NCI-H1105 treated with DMSO at 0.1 percent for 48 hours (cell line): ENCODE measurements around the gene TRHDE.
"Not testable (repeated sequence)": the region's sequence is repeated elsewhere in the genome, so short reads cannot be mapped to it uniquely, and the experiment has no call there.

Experiments
- DNase-seq: peaks from one replicate; lab custom pipeline; 2025; lab: John Stamatoyannopoulos, UW

TRHDE gene

DNA sequence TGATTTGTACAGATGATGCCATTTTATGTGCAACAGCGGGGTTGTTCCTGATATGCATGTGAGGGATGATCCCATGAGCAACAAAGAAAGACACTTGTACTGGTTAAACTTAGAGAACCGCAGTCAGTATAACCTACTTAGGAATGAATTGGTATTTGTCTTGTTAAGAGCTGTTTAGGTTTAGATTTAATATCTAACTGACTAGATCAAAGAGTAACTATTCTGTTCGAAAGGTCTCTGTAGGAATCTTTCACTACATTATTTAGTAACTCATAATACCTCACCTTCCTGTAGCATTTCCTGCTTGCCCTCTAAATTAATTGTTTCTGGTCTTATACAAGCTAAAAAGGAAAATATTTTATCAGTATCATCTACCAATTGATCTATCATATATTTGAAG is 350.4 kb downstream of the TRHDE start:
- no peak for DNase-seq

DNA sequence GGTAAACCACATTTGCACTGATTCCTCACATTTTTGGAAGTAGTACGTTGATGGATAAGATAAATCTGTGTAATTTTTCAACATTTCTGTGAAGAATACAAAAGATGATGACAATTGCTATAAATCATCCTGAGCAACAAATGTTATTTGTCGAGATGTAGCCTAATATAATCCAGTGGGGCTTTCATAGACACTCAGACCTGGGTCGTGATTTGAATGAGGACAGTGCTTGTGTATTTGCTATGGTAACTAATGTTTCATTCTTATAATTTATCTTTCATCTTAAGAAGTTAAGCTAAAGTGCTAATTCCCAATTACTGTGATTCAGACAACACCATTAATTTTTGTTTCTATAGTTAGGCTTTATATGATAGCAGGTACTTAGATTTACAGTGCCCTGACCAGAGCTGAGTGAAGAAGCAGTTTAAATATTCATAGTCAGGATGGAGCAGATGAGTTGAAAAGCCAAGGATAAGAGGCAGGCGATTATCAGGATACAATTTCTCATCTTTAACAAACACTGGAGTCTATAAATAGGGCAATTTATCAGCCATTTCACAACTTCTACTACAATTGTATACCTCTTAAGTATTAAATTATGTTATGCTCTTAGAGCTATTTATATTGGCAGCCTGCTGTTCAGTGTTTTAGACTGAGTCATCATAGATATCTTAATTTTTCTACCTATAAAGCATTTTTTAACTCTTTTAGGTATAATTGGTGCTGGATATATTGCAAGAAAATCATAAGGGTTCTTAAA is 359.9 kb downstream of the TRHDE start:
- DNase-seq: peak; percentile 48

DNA sequence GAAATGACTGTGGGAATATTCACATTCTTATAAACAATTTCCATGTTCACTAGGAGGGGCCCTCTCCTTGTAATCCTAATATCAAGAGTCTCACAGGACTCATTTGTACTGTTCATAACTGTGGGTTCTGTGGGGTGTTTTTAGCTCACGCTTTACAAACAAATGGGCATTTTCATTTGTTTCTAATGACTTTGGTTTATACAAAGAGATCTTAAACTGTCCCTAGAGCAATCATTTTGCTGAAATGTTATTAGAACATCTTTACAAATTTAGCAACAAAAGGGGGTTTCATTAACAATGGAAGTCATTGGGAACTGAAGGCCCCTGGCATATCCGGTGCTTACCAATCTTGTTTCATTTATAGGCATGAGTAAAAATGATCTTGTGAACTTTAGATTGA is 370.5 kb downstream of the TRHDE start:
- no peak for DNase-seq

DNA sequence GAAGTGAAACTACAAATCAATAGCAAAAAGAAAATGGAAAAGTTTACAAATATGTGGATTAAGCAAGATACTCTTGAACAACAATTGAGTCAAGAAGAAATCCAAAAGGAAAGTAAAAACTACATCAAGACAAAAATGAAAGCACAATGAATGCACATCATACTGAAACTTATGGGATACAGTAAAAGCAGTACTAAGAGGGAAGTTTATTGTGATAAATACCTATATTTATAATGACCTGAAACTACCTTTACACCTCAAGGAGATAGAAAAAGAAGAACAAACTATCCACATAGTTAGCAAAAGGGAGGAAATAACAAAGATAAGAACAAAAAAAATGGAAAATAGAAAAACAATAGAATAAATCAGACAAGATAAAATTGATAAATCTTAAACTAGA is 375.0 kb downstream of the TRHDE start:
- no peak for DNase-seq

DNA sequence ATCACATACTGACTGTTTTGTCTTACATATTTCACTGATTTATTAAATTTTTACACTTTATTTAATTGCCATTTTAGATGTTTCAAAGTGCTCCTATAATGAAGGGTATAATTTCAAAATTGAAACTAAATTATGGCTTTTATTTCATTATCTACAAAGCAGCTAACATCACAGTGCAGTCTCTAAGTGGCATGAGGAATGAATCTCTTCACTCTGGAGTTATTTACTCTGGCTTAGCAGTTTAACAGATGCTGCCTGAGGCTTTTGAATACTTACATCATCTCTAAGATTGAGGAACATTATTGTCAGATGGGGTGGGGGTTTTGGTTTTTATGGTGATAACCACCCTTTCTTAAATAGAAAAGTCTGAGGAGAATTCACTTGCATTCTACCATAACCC is 386.4 kb downstream of the TRHDE start:
- DNase-seq: no peak

DNA sequence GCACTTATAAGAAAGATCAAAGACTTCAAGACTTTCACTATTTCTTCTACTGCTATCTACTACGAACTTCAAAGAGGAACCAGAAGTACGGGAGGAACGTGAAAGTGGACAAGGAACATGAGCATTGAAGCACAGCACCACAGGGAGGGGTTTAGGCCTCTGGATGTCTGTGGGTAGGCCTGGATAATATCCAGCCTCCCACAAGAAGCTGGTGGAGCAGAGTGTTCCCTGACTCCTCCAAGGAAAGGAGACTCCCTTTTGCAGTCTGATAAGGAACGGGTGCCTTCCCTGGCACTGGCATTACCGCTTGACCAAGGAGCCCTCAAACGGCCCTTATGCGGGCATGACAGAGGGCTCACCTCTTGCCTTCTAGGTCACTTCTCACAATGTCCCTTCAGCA is 388.0 kb downstream of the TRHDE start:
- not testable (repeated sequence) for DNase-seq

DNA sequence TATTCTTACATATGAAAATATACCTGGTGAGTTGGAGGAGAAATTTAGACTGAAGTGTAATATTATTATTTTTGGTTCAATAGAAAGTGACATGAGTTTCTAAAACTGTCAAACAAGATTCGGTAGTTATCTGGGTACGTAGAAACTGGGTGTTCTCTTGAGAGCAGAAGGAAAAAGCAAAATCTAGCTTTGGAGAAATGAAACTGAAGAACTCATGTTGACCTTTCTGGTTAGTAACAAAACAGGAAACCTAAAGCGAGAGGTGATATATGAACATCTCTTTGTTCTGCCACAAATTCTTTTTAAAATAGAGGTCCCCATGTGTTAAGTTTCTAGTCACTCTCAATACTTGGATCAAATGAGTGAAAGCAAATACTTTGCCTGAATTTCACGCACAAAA is 401.7 kb downstream of the TRHDE start:
- no peak for DNase-seq

DNA sequence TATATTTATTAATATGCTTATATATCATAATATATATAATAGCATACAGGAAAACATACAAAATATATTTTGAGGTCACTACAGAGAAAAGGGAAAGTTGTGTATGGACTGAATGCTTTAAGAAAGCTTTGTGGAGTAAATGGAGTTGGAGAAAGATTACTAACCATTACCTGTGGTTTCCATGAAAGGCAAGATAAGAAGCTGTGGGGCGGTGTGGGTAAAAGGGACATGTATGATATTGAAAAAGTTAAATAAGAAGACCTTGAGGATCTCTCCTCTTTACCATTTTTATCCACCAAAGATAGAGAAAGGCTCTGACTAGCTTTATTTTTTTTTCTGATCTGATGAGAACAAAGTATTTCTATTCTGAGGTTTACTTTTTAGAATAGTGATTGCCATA is 404.4 kb downstream of the TRHDE start:
- DNase-seq: no peak

DNA sequence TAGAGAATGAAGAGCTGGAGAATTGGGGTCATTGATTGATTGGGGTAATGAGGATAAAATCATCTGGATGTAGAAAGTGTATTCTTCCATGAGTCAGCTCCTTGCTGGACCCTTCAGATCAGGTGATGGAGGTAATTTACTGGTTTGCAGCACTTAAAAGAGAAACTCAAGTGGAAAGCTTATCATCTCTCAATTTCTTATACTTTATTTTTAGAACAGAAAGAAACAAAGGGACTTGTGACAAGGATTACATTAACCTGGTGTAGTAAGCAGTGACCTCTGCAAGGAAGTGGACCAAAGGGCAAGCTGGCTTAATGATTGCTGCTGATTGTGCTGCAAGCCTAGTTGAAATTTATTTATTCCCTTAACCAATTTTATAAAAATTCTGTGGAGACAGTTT is 405.0 kb downstream of the TRHDE start:
- DNase-seq: no peak

DNA sequence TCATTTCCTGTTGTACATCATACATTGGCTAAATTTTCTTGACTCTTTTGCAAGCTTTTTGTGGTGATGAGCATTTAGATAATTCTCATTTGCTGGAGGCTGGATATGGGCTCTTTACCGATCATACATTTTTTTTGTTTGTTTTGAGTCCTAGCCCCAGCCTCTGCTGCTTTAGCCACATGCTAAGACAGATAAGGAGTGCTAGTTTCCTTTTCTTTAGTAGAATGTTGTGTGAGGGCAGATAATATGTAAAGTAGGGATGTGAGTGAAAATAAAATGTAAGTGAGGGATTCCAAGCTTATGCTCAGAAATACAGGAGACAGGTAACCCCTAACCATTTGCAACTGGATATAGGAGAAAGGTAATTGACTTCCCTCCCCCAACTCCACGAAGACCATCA is 405.7 kb downstream of the TRHDE start:
- DNase-seq: no peak

DNA sequence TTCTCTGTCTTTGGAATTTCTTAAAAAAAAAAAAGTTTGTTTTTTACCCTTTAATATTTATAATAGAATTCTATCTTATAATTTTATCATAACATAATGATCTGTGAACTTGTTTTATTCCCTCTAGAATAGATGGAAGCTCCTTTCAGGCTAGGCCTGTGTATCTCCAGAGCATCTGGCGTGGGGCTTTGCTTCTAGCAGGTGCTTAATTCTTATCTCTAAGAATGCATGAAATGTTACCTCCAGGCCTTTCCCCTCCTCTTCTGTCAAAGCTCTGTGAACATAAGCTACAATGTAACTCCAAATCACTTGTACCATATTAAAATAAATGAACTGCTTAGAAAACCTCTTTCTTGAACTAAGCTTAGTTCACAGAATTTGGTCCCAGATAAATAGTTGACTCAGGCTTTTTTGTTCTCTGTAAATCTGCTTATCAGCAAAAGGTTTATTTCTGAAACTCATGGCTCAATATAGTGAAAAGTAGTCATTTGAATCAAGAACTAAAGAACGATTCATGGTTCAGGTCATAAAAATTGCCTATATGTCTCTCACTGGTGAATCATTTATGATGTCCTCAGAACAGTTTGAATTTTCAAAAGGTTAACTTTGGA is 407.1 kb downstream of the TRHDE start:
- DNase-seq: no peak

DNA sequence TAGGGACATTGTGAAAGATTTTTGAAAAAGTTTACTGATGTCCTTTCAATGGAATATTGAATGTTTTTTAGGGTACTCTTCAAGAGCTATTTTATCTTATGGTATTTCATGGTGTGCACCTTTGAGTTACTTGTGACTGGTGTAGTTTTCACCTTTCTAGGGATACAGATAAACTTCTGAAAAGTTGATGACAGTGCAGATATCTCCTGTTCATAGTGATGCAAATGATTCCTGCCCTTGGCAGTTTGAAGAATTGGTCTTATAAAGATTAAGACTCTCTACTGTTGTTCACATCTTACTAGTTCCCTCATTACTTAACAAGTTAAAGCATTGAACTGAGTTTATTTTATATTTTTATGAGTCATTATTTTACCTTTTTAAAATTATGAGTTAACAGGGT is 408.9 kb downstream of the TRHDE start:
- DNase-seq: no peak

DNA sequence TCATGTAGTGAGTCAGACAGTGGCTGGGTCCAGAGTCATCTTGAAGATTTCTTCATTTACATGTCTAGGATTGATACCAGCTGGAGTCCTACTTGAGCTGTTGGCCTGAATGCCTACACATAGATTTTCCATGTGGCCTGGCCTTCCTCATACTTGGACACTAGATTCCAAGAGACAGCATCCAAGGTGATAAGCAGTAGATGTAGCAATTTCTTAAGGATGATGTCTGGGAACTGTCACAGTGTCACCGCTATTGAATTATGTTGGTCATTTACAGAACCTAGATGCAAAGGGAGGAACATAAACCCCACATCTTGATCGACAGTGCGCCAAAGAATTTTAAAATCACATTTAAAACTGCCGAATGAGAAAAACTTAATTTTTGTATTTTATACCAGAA is 412.3 kb downstream of the TRHDE start:
- no peak for DNase-seq

DNA sequence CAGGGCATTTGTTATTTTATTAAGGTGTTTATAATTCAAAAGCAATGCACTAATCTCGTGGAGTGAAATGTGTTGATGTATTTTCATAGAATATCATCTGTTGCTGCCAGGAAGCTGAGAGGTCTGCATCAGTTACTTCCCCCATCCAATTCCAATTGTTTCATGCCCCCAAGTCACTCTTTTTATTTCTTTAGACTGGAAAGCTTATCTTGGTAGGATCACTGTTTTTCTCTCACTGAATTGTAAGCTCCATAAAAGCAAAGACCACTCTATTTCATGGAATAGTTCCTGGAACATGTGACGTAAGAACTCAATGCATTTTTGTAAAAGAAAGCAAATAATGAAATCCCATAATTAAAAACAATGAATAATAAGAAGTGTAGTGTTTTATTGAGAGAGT is 420.2 kb downstream of the TRHDE start:
- DNase-seq: no peak

DNA sequence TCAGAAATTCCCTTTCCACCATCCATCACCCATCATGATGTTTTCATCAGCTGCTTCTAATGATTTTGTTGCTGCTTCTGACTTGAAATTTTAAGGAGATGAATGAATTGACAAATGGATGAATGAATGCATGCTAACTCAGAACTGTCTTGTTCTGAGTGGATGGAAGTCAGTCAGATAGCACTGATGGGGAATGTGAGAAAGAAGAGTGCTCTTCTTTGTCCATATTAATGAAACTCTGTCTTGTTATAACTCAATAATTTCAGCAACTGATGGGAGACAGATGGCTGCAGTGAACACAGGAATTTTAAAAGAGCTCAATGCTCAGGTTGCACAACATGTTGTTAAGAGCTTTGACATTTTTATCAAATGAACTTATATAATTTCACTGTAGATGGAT is 422.0 kb downstream of the TRHDE start:
- DNase-seq: no peak

DNA sequence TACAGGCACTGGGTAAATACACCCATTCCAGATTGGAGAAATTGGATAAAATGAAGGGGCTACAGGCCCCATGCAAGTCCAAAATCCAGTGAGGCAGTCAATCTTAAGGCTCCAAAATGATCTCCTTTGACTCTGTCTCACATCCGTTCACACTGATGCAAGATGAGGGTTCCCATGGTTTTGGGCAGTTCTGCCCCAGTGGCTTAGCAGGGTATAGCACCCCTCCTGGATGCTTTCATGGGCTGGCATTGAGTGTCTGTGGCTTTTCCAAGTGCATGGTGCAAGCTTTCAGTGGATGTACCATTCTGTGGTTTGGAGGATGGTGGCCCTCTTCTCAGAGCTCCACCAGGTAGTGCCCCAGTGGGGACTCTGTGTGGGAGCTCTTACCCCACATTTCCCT is 427.2 kb downstream of the TRHDE start:
- DNase-seq: no peak

DNA sequence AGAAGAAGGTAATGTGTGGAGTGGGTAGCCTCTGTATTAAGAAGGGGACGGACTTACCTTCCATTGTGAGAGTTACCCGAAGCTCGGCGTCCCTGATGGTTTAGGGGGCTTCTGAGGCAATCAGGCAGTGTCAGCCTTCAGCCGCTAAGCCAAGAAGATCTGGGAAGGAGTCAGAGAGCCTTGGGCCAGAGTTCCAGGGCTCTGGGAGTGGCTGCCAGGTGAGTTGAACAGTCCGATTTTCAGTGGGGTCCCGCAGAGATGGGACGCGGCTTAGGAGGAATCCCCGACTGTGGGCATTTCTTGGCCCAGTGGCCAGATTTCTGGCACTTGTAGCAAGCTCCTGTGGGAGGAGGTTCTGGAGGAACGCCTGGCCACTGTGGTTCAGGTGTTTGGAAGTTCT is 439.9 kb downstream of the TRHDE start:
- not testable (repeated sequence) for DNase-seq

DNA sequence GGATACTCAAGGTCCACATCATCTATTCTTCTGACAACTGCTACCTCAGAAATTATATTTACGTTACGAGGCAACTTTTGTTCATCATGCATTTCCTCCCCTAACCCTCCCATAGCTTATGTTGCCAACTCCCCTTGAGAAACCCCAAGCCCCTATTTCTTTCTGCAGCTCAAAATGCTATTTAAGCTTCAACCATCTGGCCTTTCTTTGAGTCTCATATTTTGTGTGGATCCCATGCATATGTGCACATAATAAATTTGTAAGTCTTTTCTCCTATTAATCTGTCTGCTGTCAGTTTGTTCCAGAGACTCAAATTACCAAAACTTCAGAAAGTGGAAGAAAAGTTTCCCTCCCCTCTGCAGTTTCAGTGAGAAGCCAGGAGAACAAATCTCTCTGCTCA is 444.1 kb downstream of the TRHDE start:
- DNase-seq: no peak

DNA sequence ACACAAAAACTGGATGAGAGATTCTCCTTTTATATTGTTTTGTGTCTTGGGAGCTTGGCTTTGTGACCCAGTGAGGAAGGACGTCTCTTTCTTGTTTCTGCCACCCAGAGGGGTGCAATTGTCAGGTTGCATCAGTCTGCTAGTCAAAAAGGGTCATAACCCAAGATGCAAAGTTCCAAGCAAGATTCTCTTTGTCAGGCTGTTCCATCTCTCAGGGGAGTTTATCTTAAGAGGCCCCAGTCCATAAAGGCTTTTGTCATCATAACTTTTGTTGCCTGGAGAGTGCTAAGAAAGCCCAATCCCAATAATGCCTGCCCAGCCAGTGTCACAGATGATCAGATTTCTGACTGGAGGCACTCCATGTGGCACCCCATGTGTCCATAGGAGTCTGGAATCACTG is 444.9 kb downstream of the TRHDE start:
- DNase-seq: no peak
